OCI-LY7 (cell line): Measurements from ENCODE around the gene EBNA1BP2. TPM values are rescaled to one million over a fixed set of nuclear protein-coding genes. Genes with fewer than 3 reads are reported as not detected.

Experiments used
- BruUV-seq: library from RNA; stranded (reverse); fragments of 400-500 nt; replicated peaks from 2 replicates; lab custom pipeline; 2021; lab: Mats Ljungman, UMichigan
- CTCF ChIA-PET: fragments of 300-600 bp; sonication (Branson Sonifier 250); formaldehyde crosslinking; loops from one replicate; lab custom pipeline; 2022; ENCODE audit warnings: antibody characterized with exemption; ENCODE audit not compliant: unreplicated experiment; lab: Charles Lee
- POLR2A ChIA-PET: fragments of 300-600 bp; sonication (Branson Sonifier 250); formaldehyde crosslinking; loops from one replicate; lab custom pipeline; 2022; ENCODE audit warnings: antibody characterized with exemption; lab: Charles Lee
- DNase-seq: peaks from one replicate; pipeline ENCODE4 v3.0.0-alpha.2; 2015; ENCODE audit warnings: low spot score
- H2AFZ ChIP-seq: fragments of 200-600 bp; sonication (generic), shearing (Covaris generic); 2 replicates; pipeline ENCODE4 v1.6.1; 2014; ENCODE audit warnings: mild to moderate bottlenecking, antibody characterized with exemption, low read length, moderate library complexity
- H3K27ac ChIP-seq: fragments of 200-600 bp; sonication (generic); 2 replicates; pipeline ENCODE4 v1.5.1; 2014; ENCODE audit warnings: mixed run types, low read depth, mild to moderate bottlenecking, moderate library complexity, low read length, inconsistent platforms; ENCODE audit not compliant: poor library complexity, severe bottlenecking
- H3K36me3 ChIP-seq: fragments of 200-600 bp; sonication (generic); 2 replicates; pipeline ENCODE4 v1.6.1; 2014; ENCODE audit warnings: mild to moderate bottlenecking, antibody characterized with exemption, low read length, moderate library complexity, mixed read lengths; ENCODE audit not compliant: insufficient read depth
- H3K4me1 ChIP-seq: fragments of 200-600 bp; sonication (generic); 2 replicates; pipeline ENCODE4 v1.5.1; 2014; ENCODE audit warnings: mild to moderate bottlenecking, low read length; ENCODE audit not compliant: insufficient read depth, poor library complexity, severe bottlenecking
- H3K4me2 ChIP-seq: fragments of 200-600 bp; sonication (generic); 2 replicates; pipeline ENCODE4 v1.6.1; 2014; ENCODE audit warnings: mild to moderate bottlenecking, low read length
- H3K4me3 ChIP-seq: fragments of 200-600 bp; sonication (generic); 2 replicates; pipeline ENCODE4 v1.5.1; 2014; ENCODE audit warnings: mild to moderate bottlenecking, low read depth, low read length; ENCODE audit not compliant: poor library complexity, severe bottlenecking
- H3K79me2 ChIP-seq: fragments of 200-600 bp; sonication (generic); 2 replicates; pipeline ENCODE4 v1.6.1; 2016; ENCODE audit warnings: low read depth, mild to moderate bottlenecking, low read length, moderate library complexity, mixed read lengths; ENCODE audit not compliant: insufficient read depth
- H3K9me2 ChIP-seq: fragments of 200-600 bp; sonication (generic); 2 replicates; pipeline ENCODE4 v1.6.1; 2016; ENCODE audit warnings: mild to moderate bottlenecking, low read length, mixed read lengths; ENCODE audit not compliant: insufficient read depth
- H3K9me3 ChIP-seq: fragments of 200-600 bp; sonication (generic); 2 replicates; pipeline ENCODE4 v1.6.1; 2014; ENCODE audit warnings: mild to moderate bottlenecking, mixed run types, low read length, mixed read lengths
- H4K20me1 ChIP-seq: fragments of 200-600 bp; sonication (generic); 2 replicates; pipeline ENCODE4 v1.6.1; 2014; ENCODE audit warnings: mild to moderate bottlenecking, antibody characterized with exemption, low read length, moderate library complexity, mixed read lengths; ENCODE audit not compliant: insufficient read depth
- EZH2phosphoT487 ChIP-seq: fragments of 200-600 bp; sonication (generic); IDR thresholded peaks from 2 replicates; pipeline ENCODE4 v1.6.1; 2018; ENCODE audit warnings: low read depth, borderline replicate concordance, mild to moderate bottlenecking, mixed run types, antibody characterized with exemption, low read length, moderate library complexity, mixed read lengths
- intact Hi-C: fragments of 100-400 bp; cut with micrococcal nuclease; formaldehyde crosslinking; loops from one replicate; pipeline ENCODE4 v1.10.0; 2022; ENCODE audit not compliant: unreplicated experiment
- total RNA-seq, 2 experiments: library from RNA; depleted of rRNA in 1 of 2; stranded (reverse); fragments of >200 nt in 1 of 2; shearing (Covaris generic) in 1 of 2; gene quantifications; 2 replicates each; pipeline ENCODE4 v1.2.3, GENCODE V29; 2014 to 2022
- TF ChIP-seq, protein P1 (sequence below): fragments of 200-600 bp; sonication (generic); conservative IDR thresholded peaks from 2 replicates; pipeline ENCODE4 v1.5.1; 2014; ENCODE audit warnings: mild to moderate bottlenecking, antibody characterized with exemption, low read length, moderate library complexity, mixed read lengths

EBNA1BP2 gene
- total RNA-seq, 2 experiments from 2014 or later: 63.0 to 65.4 TPM

- no peak overlapping the region for H3K4me2 ChIP-seq
- no peak overlapping the region for H3K4me3 ChIP-seq
- H3K27ac ChIP-seq: no peak overlapping the region
- POLR2A ChIA-PET: no interaction called here
- no peak overlapping the region for H2AFZ ChIP-seq
- H3K4me1 ChIP-seq: no peaks in the 10 kb centered on the region
- H3K79me2 ChIP-seq: no peaks in the 10 kb centered on the region
- H3K36me3 ChIP-seq: no peaks in the 10 kb centered on the region
- CTCF ChIA-PET: no interaction called here
- DNase-seq: no peak
- no peaks in the 10 kb centered on the region for H3K9me3 ChIP-seq
- no peaks in the 10 kb centered on the region for H3K9me2 ChIP-seq
- BruUV-seq: no TSS peak
- TF ChIP-seq, protein P1, sequence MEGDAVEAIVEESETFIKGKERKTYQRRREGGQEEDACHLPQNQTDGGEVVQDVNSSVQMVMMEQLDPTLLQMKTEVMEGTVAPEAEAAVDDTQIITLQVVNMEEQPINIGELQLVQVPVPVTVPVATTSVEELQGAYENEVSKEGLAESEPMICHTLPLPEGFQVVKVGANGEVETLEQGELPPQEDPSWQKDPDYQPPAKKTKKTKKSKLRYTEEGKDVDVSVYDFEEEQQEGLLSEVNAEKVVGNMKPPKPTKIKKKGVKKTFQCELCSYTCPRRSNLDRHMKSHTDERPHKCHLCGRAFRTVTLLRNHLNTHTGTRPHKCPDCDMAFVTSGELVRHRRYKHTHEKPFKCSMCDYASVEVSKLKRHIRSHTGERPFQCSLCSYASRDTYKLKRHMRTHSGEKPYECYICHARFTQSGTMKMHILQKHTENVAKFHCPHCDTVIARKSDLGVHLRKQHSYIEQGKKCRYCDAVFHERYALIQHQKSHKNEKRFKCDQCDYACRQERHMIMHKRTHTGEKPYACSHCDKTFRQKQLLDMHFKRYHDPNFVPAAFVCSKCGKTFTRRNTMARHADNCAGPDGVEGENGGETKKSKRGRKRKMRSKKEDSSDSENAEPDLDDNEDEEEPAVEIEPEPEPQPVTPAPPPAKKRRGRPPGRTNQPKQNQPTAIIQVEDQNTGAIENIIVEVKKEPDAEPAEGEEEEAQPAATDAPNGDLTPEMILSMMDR: no peak
- H4K20me1 ChIP-seq: no peaks in the 10 kb centered on the region
- intact Hi-C loops: no loop called here
Observed at GRCh38 chr1:43129426-43129825, 42.7 kb downstream of the EBNA1BP2 start.

GRCh38 chr1:43128816-43129215 lies 43.3 kb downstream of the EBNA1BP2 start:
- TF ChIP-seq, protein P1: no peak
- no peak for TF ChIP-seq EZH2phosphoT487
- BruUV-seq: no TSS peak
- POLR2A ChIA-PET: no interaction called here
- no peak overlapping the region for H2AFZ ChIP-seq
- no peak overlapping the region for H3K4me2 ChIP-seq
- no peaks in the 10 kb centered on the region for H4K20me1 ChIP-seq
- no peaks in the 10 kb centered on the region for H3K36me3 ChIP-seq
- intact Hi-C loops: no loop called here
- no peaks in the 10 kb centered on the region for H3K4me1 ChIP-seq
- no peaks in the 10 kb centered on the region for H3K9me2 ChIP-seq
- no peaks in the 10 kb centered on the region for H3K79me2 ChIP-seq
- no peak overlapping the region for H3K27ac ChIP-seq
- DNase-seq: no peak
- H3K4me3 ChIP-seq: no peak overlapping the region
- CTCF ChIA-PET: no interaction called here
- H3K9me3 ChIP-seq: no peaks in the 10 kb centered on the region

DNA sequence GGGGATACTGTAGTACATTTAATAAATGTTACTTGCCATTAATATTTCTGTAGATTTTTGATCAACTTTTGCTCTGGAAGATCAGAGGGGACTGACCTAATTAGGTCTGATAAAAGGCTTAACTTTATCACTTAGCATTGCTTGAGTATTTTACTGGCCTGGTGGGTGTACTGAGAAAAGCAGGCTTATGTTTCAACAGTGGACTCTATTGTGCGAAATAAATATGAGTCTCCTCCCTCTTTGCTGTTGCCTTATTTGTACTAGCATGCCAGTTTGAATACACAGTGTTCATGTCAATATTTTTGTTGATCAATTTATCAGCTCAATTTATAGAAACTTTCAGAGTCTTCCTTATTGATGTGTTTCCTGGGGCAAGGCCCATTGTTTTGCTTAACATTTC lies 49.1 kb downstream of the EBNA1BP2 start:
- no TSS peak for BruUV-seq
- POLR2A ChIA-PET: no interaction called here
- Histone ChIP-seq H3K4me1 (no peaks in the 10 kb centered on the region), H3K9me3 (no peaks in the 10 kb centered on the region), H4K20me1 (no peaks in the 10 kb centered on the region), H3K36me3 (no peaks in the 10 kb centered on the region), H2AFZ (no peak overlapping the region), H3K4me3 (no peak overlapping the region), H3K79me2 (no peaks in the 10 kb centered on the region), H3K9me2 (no peaks in the 10 kb centered on the region), H3K4me2 (no peak overlapping the region), H3K27ac (no peak overlapping the region)
- TF ChIP-seq, protein P1: no peak
- no peak for TF ChIP-seq EZH2phosphoT487
- DNase-seq: no peak
- intact Hi-C loops: no loop called here
- CTCF ChIA-PET: no interaction called here
